HG03571 (cell line): Measurements from ENCODE around the gene CACNA2D3.
"Not testable (repeated sequence)": the region's sequence is repeated elsewhere in the genome, so short reads cannot be mapped to it uniquely, and the experiment has no call there.

Experiments used
- ATAC-seq: cut with Tn5 transposase; IDR thresholded peaks from one replicate; pipeline ENCODE4 v1.9.1; 2021; ENCODE audit not compliant: unreplicated experiment

The CACNA2D3 gene

GRCh38 chr3:54443561-54444161, 321.3 kb downstream of the CACNA2D3 start:
- ATAC-seq: no peak

GRCh38 chr3:54445630-54446029, 323.3 kb downstream of the CACNA2D3 start:
- no peak for ATAC-seq

- no peak for ATAC-seq
Observed at GRCh38 chr3:54447427-54447826, 325.1 kb downstream of the CACNA2D3 start.

GRCh38 chr3:54454806-54455205, 332.5 kb downstream of the CACNA2D3 start:
- ATAC-seq: no peak

- no peak for ATAC-seq
Observed at GRCh38 chr3:54458357-54458756, 336.0 kb downstream of the CACNA2D3 start.

- not testable (repeated sequence) for ATAC-seq
Observed at GRCh38 chr3:54464554-54464953, 342.2 kb downstream of the CACNA2D3 start.

GRCh38 chr3:54476891-54477290, 354.5 kb downstream of the CACNA2D3 start:
- no peak for ATAC-seq

- no peak for ATAC-seq
Observed at GRCh38 chr3:54481606-54482365, 359.4 kb downstream of the CACNA2D3 start.

- ATAC-seq: no peak
Observed at GRCh38 chr3:54484334-54484733, 362.0 kb downstream of the CACNA2D3 start.

- ATAC-seq: no peak
Observed at GRCh38 chr3:54486317-54486716, 364.0 kb downstream of the CACNA2D3 start.

- ATAC-seq: no peak
Observed at GRCh38 chr3:54488297-54488696, 365.9 kb downstream of the CACNA2D3 start.

- ATAC-seq: no peak
Observed at GRCh38 chr3:54494209-54494608, 371.9 kb downstream of the CACNA2D3 start.

GRCh38 chr3:54506603-54507002, 384.3 kb downstream of the CACNA2D3 start:
- no peak for ATAC-seq

GRCh38 chr3:54507876-54508460, 385.6 kb downstream of the CACNA2D3 start:
- ATAC-seq: no peak

- no peak for ATAC-seq
Observed at GRCh38 chr3:54510506-54510905, 388.2 kb downstream of the CACNA2D3 start.

GRCh38 chr3:54511766-54512365, 389.5 kb downstream of the CACNA2D3 start:
- ATAC-seq: no peak

- no peak for ATAC-seq
Observed at GRCh38 chr3:54514006-54514405, 391.7 kb downstream of the CACNA2D3 start.

GRCh38 chr3:54514416-54514815, 392.1 kb downstream of the CACNA2D3 start:
- no peak for ATAC-seq

GRCh38 chr3:54515441-54516213, 393.3 kb downstream of the CACNA2D3 start:
- no peak for ATAC-seq

- no peak for ATAC-seq
Observed at GRCh38 chr3:54517424-54517823, 395.1 kb downstream of the CACNA2D3 start.

- no peak for ATAC-seq
Observed at GRCh38 chr3:54518011-54518675, 395.8 kb downstream of the CACNA2D3 start.
